ENCODE data around the gene CMTM7. TPM values are rescaled to one million over a fixed set of nuclear protein-coding genes. Genes with fewer than 3 reads are reported as not detected.

Gene CMTM7
- total RNA-seq, 1 donor from 2014 or later: 20.4 TPM

DNA sequence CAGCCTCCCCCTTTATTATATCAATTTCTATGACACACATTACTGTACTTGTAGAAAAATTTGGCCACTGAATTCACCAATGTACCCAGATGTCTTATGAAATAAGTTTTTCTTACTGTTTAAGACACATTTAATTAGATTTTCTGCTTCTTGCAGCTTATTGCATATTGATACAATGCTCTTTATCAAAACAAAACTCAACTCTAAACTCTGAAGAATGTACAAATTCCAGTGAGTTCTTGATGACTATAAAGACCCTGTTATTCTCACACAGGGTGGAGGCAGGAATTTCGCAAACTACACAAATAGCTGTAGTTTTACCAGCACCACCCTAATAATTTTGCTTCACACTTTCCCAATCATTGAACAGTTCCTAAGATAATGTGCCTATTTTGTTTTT is 89.0 kb downstream of the CMTM7 start:
- DNase-seq (ENCODE audit: extremely low spot score, unreplicated experiment): no peak
- no peaks in the 10 kb centered on the region for H3K9me3 Mint-ChIP-seq
- TF ChIP-seq, protein P1, sequence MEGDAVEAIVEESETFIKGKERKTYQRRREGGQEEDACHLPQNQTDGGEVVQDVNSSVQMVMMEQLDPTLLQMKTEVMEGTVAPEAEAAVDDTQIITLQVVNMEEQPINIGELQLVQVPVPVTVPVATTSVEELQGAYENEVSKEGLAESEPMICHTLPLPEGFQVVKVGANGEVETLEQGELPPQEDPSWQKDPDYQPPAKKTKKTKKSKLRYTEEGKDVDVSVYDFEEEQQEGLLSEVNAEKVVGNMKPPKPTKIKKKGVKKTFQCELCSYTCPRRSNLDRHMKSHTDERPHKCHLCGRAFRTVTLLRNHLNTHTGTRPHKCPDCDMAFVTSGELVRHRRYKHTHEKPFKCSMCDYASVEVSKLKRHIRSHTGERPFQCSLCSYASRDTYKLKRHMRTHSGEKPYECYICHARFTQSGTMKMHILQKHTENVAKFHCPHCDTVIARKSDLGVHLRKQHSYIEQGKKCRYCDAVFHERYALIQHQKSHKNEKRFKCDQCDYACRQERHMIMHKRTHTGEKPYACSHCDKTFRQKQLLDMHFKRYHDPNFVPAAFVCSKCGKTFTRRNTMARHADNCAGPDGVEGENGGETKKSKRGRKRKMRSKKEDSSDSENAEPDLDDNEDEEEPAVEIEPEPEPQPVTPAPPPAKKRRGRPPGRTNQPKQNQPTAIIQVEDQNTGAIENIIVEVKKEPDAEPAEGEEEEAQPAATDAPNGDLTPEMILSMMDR (conservative IDR thresholded peaks at IDR 0.05): no peak
- H3K36me3 Mint-ChIP-seq: peaks cover 32% of the 10 kb centered on the region
- no peak overlapping the region for H3K27ac Mint-ChIP-seq
- no peaks in the 10 kb centered on the region for H3K4me1 Mint-ChIP-seq (ENCODE audit: unreplicated experiment)
- no peaks in the 10 kb centered on the region for H3K27me3 Mint-ChIP-seq
- H3K4me3 Mint-ChIP-seq: no peak overlapping the region

DNA sequence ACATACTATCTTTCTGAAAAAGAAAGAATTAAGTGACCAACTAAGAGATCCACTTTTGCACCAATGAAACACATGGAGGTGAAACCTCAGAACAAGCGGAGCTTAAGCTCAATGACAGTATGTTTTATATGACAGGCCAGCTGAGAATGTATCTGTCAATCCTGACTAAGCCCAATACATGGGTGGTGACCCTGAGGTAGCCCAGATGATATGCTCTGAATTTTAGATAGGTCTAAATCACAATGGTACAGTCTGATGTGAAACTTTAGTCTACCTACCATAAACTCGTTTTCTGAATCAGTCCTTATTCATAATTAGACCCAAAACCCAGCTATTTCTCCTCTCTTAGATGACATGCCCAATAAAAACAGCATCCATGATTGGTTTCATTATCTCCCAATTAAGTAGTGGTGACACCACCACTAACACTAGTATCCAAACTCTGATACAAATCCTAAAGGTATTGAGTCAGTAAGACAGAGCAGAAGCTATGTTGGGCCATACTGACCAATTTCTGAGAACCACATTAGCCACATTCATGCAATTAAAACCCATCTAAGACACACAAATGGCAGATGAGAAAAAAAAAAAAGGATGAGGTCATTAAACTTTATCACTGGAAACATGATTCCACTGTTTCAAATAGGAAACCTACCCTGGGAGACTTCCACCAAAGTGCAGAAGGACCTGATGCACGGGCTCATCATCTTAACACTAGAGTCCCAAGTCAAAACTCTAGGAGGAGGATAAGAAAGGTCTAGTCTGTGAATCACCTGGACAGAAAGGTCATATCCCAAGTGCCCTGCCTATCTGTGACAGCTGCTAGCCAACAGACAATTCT is 90.4 kb downstream of the CMTM7 start:
- Mint-ChIP-seq H3K4me3 (no peak overlapping the region), H3K27me3 (no peaks in the 10 kb centered on the region), H3K4me1 (ENCODE audit: unreplicated experiment) (no peaks in the 10 kb centered on the region), H3K36me3 (peaks cover 31% of the 10 kb centered on the region), H3K9me3 (no peaks in the 10 kb centered on the region), H3K27ac (no peak overlapping the region)
- TF ChIP-seq, protein P1 (conservative IDR thresholded peaks at IDR 0.05): no peak
- no peak for DNase-seq (ENCODE audit: extremely low spot score, unreplicated experiment)

DNA sequence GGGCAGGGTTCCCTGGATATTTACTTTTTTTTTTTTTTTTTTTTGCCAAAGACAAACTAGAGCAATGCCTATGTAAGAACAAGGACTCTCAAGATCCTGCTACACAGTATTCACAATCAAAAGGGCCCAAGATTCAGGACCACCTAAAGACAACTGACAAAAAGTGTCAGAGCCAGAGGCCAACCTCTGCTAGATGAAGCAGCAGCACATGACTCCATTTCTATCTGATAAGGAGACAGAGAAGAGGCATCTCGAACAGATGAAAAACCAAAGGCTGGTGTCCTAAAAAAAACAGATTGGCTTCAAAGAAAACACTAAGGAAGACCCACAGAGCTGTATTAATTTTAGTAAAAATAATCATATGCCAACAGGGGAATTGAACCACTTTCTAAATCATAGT is 91.0 kb downstream of the CMTM7 start:
- H3K9me3 Mint-ChIP-seq: no peaks in the 10 kb centered on the region

DNA sequence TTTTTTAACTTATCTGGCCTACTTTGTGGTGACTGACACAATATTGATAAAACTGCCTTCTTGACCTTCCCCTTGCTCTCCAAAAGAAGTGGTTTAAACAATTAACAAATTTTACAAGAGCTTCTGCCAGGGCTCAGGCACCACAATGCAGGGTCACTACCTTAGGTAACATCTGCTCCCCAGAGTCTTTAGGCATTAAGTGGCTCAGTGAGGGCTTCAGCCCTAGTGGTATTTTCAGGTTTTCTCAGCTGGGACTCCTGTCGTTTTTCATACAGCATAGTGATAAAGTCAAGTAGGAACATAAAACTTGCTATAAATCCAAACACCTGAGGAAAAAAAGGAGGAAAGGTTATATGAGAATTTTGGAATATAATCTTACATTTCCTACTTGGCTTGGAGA is 92.1 kb downstream of the CMTM7 start:
- Mint-ChIP-seq H3K4me1 (ENCODE audit: unreplicated experiment) (no peaks in the 10 kb centered on the region), H3K27me3 (no peaks in the 10 kb centered on the region), H3K27ac (no peak overlapping the region), H3K36me3 (peaks cover 26% of the 10 kb centered on the region), H3K9me3 (no peaks in the 10 kb centered on the region), H3K4me3 (no peak overlapping the region)
- DNase-seq (ENCODE audit: extremely low spot score, unreplicated experiment): no peak
- TF ChIP-seq, protein P1 (conservative IDR thresholded peaks at IDR 0.05): no peak

More for the DNA sequence above, 91.0 kb downstream of the CMTM7 start:
- Mint-ChIP-seq H3K4me1 (ENCODE audit: unreplicated experiment) (no peaks in the 10 kb centered on the region), H3K36me3 (peaks cover 27% of the 10 kb centered on the region), H3K4me3 (no peak overlapping the region), H3K27me3 (no peaks in the 10 kb centered on the region), H3K27ac (no peak overlapping the region)
- TF ChIP-seq, protein P1 (conservative IDR thresholded peaks at IDR 0.05): no peak
- DNase-seq (ENCODE audit: extremely low spot score, unreplicated experiment): no peak

DNA sequence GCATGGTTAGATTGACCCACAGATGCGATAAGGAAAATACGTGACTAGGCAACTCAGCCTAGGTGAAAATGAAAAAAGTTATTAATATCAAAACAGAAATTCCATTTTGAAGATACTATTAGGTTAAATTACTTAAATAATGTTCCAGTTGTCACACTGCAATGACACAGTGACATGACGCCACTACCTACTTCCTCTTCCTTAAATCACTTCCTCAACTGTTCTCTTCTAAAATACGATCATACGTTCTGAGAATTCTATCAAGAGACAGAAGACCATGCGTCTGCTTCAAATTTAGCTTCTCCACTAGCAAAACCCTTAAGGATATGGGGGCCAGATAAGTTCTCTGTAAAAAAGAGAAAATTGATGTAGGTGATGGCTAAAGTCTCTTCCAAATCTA is 92.8 kb downstream of the CMTM7 start:
- H3K4me1 Mint-ChIP-seq (ENCODE audit: unreplicated experiment): no peaks in the 10 kb centered on the region
- no peak overlapping the region for H3K27ac Mint-ChIP-seq
- no peak overlapping the region for H3K4me3 Mint-ChIP-seq
- DNase-seq (ENCODE audit: extremely low spot score, unreplicated experiment): no peak
- no peaks in the 10 kb centered on the region for H3K9me3 Mint-ChIP-seq
- H3K27me3 Mint-ChIP-seq: no peaks in the 10 kb centered on the region
- H3K36me3 Mint-ChIP-seq: peaks cover 26% of the 10 kb centered on the region
- TF ChIP-seq, protein P1 (conservative IDR thresholded peaks at IDR 0.05): no peak
